ENCODE results near the gene NOX4. TPM values are rescaled to one million over a fixed set of nuclear protein-coding genes. Genes with fewer than 3 reads are reported as not detected.

NOX4 gene
- 1 to 10 TPM in 1 of 4 donors, under 1 TPM in 1, not detected in 2; 0.26 to 2.3 TPM for total RNA-seq

DNA sequence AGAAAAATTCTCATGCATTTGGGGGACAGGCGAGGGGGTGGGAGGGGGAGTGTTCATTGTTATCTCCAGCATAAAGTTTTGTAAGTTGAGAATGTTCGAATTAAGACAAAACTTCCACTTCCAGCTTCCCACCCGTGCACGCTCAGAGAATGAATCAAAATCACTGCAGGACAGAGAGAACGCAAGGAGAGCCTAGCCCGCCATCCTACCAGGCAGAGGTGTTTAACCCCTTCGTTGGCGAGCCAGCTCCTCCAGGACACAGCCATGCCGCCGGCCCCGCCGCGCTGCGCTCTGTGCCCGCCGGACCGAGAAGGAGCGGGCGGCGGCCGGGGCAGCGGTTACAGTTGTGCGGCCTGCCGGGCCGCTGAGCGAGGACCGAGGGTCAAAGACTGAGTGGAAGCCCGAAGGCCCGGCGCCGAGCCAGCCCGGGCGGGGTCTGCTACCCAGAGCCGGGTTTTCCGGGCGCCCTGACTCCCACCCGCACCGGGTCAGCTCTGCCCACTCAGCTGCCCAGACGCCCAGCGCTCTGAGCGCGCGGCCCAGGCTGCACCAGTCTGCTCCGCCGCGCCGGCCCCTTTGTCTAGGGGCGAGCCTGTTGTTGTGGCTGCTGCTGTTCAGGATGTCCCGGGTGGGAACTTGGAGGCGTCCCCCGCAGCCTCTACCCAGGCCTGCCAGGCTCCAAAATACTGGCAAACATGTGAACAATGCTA lies at the start of gene NOX4:
Gene NOX4 (minus strand): TSS at position 395 of the 710 bp plus-strand sequence. CDS start 129 bp downstream, at position 266.
- TF ChIP-seq, protein P1, sequence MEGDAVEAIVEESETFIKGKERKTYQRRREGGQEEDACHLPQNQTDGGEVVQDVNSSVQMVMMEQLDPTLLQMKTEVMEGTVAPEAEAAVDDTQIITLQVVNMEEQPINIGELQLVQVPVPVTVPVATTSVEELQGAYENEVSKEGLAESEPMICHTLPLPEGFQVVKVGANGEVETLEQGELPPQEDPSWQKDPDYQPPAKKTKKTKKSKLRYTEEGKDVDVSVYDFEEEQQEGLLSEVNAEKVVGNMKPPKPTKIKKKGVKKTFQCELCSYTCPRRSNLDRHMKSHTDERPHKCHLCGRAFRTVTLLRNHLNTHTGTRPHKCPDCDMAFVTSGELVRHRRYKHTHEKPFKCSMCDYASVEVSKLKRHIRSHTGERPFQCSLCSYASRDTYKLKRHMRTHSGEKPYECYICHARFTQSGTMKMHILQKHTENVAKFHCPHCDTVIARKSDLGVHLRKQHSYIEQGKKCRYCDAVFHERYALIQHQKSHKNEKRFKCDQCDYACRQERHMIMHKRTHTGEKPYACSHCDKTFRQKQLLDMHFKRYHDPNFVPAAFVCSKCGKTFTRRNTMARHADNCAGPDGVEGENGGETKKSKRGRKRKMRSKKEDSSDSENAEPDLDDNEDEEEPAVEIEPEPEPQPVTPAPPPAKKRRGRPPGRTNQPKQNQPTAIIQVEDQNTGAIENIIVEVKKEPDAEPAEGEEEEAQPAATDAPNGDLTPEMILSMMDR (IDR thresholded peaks at IDR 0.05), result no peak
- no peak for TF ChIP-seq POLR2A (IDR thresholded peaks at IDR 0.05)
- WGBS, 2 donors, result 0 to 9% methylated on average over 2 to 4 of the region's 51 CpGs
- intact Hi-C loops (cut with DNase I), result no loop called here

DNA sequence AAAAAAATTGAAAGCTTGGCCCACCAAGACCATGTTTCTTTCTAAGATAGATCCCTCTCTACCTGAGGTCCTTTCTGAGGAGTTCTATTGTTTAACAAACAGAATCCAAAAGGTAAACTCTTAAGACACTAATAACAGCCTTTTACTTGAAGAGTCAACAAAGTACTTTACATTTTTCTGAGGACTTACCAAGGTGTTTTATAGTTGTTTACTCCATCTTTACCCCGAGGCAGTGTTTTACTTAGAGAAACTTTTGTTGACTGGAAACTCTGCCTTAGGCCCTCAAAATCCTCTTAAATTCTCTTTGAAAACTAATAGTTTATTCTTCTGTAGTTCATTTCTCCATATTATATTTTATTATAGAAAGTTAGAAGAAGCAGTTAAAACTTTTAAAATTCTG lies 49.7 kb upstream of the NOX4 start:
- H3K4me1 ChIP-seq, result no peaks in the 10 kb centered on the region
- no peaks in the 10 kb centered on the region for H3K27me3 ChIP-seq
- TF ChIP-seq, protein P1 (IDR thresholded peaks at IDR 0.05), result no peak
- TF ChIP-seq POLR2A (IDR thresholded peaks at IDR 0.05), result no peak
- no peak for DNase-seq
- WGBS, 2 donors, result 38 to 40% methylated on average over 1 of the region's 1 CpG
- H3K27ac ChIP-seq, result no peak overlapping the region
- no peaks in the 10 kb centered on the region for H3K9me3 ChIP-seq
- H3K36me3 ChIP-seq, result no peaks in the 10 kb centered on the region
- H3K4me3 ChIP-seq, result no peak overlapping the region
- intact Hi-C loops (cut with DNase I), result no loop called here

More for the DNA sequence above, at the start of gene NOX4:
- Histone ChIP-seq H3K27ac (peak within 1 kb of the TSS; percentile 6 to 79 (median 45)), H3K9me3 (no peaks in the 10 kb centered on the region), H3K36me3 (no peaks in the 10 kb centered on the region), H3K4me3 (peak within 1 kb of the TSS; percentile 29 to 66 (median 40)), H3K4me1 (peaks cover 0 to 23% (median 3%) of the 10 kb centered on the region in 3 donors), H3K27me3 (peaks cover 0 to 14% (median 0%) of the 10 kb centered on the region in 4 donors)
- DNase-seq, result no peak

DNA sequence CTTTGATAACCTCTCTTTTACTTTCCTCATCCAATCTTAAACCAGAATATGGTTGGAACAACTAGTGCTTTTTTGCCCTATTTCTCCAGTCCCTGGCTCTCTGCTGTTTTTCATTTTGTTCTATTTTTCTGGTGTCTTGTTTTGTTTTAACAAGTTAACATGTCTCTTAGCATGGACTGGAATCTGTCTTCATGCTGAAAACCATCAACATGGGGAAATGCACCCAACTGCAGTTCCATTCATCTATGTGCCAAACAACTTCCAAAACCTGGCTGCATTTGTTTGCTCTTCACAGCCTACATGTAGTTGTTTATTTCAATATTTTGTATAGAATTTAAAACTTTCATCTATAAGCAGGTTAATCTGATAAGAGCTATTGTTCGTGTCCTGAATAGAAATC lies 46.8 kb upstream of the NOX4 start:
- H3K9me3 ChIP-seq, result no peaks in the 10 kb centered on the region
- H3K36me3 ChIP-seq, result no peaks in the 10 kb centered on the region
- H3K4me3 ChIP-seq, result no peak overlapping the region
- H3K27ac ChIP-seq, result no peak overlapping the region
- no peak for DNase-seq
- TF ChIP-seq POLR2A (IDR thresholded peaks at IDR 0.05), result no peak
- TF ChIP-seq, protein P1 (IDR thresholded peaks at IDR 0.05), result no peak
- 85 to 88% methylated on average over 1 of the region's 1 CpG for WGBS, 2 donors
- intact Hi-C loops (cut with DNase I), result no loop called here
- no peaks in the 10 kb centered on the region for H3K27me3 ChIP-seq
- H3K4me1 ChIP-seq, result no peaks in the 10 kb centered on the region

DNA sequence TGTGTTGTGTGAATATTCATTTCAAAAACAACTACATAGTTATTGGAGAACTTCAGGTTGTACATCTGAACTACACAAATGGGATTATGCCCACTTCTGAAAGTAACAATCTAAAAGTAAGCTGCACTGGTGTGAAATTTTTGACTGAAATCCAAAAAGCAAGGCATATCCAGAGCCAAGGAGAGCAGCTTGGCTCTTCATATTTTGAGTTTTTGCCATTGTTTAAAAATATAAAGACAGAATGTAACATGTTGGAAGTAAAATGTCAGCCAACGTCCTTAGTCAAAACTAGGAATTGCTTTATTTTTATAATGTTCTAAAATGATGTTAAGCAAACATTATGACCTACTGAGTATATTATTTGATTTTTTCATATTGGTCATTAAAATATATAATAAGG lies 45.8 kb upstream of the NOX4 start:
- no peak overlapping the region for H3K27ac ChIP-seq
- 13 to 22% methylated on average over 1 of the region's 1 CpG for WGBS, 2 donors
- no peaks in the 10 kb centered on the region for H3K9me3 ChIP-seq
- no peaks in the 10 kb centered on the region for H3K27me3 ChIP-seq
- TF ChIP-seq POLR2A (IDR thresholded peaks at IDR 0.05), result no peak
- TF ChIP-seq, protein P1 (IDR thresholded peaks at IDR 0.05), result no peak
- no peaks in the 10 kb centered on the region for H3K36me3 ChIP-seq
- no peak overlapping the region for H3K4me3 ChIP-seq
- intact Hi-C loops (cut with DNase I), result no loop called here
- no peaks in the 10 kb centered on the region for H3K4me1 ChIP-seq
- DNase-seq, result no peak

DNA sequence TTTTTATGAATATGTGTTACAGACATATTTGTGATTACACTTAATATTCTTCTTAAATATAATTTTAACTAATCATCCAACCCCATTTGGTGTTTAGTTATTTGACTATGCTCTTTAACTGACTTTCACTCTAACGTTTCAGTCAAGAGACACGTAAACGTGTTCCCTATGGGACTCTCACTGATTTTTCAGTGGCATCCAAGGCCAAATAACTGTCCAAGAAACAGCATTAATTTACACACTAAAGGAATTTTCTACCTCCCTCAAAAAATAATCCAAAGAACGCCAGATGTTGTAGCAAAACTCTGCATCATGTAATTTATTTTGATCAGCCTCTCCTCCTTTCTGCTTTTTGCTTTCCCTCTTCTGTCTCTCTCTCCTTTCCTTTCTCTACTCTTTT lies 44.0 kb upstream of the NOX4 start:
- H3K27me3 ChIP-seq, result no peaks in the 10 kb centered on the region
- 65 to 70% methylated on average over 4 of the region's 4 CpGs for WGBS, 2 donors
- H3K4me1 ChIP-seq, result no peaks in the 10 kb centered on the region
- H3K9me3 ChIP-seq, result no peaks in the 10 kb centered on the region
- no peak overlapping the region for H3K27ac ChIP-seq
- no peaks in the 10 kb centered on the region for H3K36me3 ChIP-seq
- no peak for TF ChIP-seq POLR2A (IDR thresholded peaks at IDR 0.05)
- TF ChIP-seq, protein P1 (IDR thresholded peaks at IDR 0.05), result no peak
- no peak overlapping the region for H3K4me3 ChIP-seq
- intact Hi-C loops (cut with DNase I), result no loop called here
- no peak for DNase-seq

Data from esophagus squamous epithelium (tissue), 5 donors.